ENCODE data around the gene ASS1.
"Not testable (repeated sequence)": the region's sequence is repeated elsewhere in the genome, so short reads cannot be mapped to it uniquely, and the experiment has no call there.

The ASS1 gene

GRCh38 chr9:130444565-130445221, at the start of gene ASS1:
ASS1 (plus strand) TSS chr9:130444961; CDS start chr9:130452229, 7,268 bp downstream.
- peak; percentile 49 for DNase-seq (ENCODE audit: low read depth)

GRCh38 chr9:130395810-130396435, 48.8 kb upstream of the ASS1 start:
- no peak for DNase-seq (ENCODE audit: low read depth)

- DNase-seq (ENCODE audit: low read depth), result no peak
Observed at GRCh38 chr9:130396581-130396980, 48.2 kb upstream of the ASS1 start.

- DNase-seq (ENCODE audit: low read depth), result no peak
Observed at GRCh38 chr9:130398487-130399240, 46.1 kb upstream of the ASS1 start.

GRCh38 chr9:130399768-130400167, 45.0 kb upstream of the ASS1 start:
- DNase-seq (ENCODE audit: low read depth), result no peak

- no peak for DNase-seq (ENCODE audit: low read depth)
Observed at GRCh38 chr9:130400870-130401269, 43.9 kb upstream of the ASS1 start.

- DNase-seq (ENCODE audit: low read depth), result not testable (repeated sequence)
Observed at GRCh38 chr9:130401742-130402141, 43.0 kb upstream of the ASS1 start.

- no peak for DNase-seq (ENCODE audit: low read depth)
Observed at GRCh38 chr9:130402243-130402642, 42.5 kb upstream of the ASS1 start.

- no peak for DNase-seq (ENCODE audit: low read depth)
Observed at GRCh38 chr9:130402645-130403440, 41.9 kb upstream of the ASS1 start.

GRCh38 chr9:130405657-130406257, 39.0 kb upstream of the ASS1 start:
- DNase-seq (ENCODE audit: low read depth), result no peak

GRCh38 chr9:130406278-130406895, 38.4 kb upstream of the ASS1 start:
- no peak for DNase-seq (ENCODE audit: low read depth)

- no peak for DNase-seq (ENCODE audit: low read depth)
Observed at GRCh38 chr9:130407916-130408663, 36.7 kb upstream of the ASS1 start.

- DNase-seq (ENCODE audit: low read depth), result no peak
Observed at GRCh38 chr9:130408669-130409068, 36.1 kb upstream of the ASS1 start.

GRCh38 chr9:130409246-130409645, 35.5 kb upstream of the ASS1 start:
- no peak for DNase-seq (ENCODE audit: low read depth)

GRCh38 chr9:130410443-130410842, 34.3 kb upstream of the ASS1 start:
- DNase-seq (ENCODE audit: low read depth), result no peak

GRCh38 chr9:130411566-130411915, 33.2 kb upstream of the ASS1 start:
- no peak for DNase-seq (ENCODE audit: low read depth)

- no peak for DNase-seq (ENCODE audit: low read depth)
Observed at GRCh38 chr9:130414081-130414731, 30.6 kb upstream of the ASS1 start.

GRCh38 chr9:130414910-130415746, 29.6 kb upstream of the ASS1 start:
- no peak for DNase-seq (ENCODE audit: low read depth)

- no peak for DNase-seq (ENCODE audit: low read depth)
Observed at GRCh38 chr9:130417602-130418001, 27.2 kb upstream of the ASS1 start.

Data from stimulated activated CD8-positive, alpha-beta memory T cell treated with anti-CD3 and anti-CD28 coated beads, Interleukin-12 subunit alpha, Interleukin-12 subunit beta, amount 100 ng/mL, for 4 hours (primary cell).